SK-N-MC (cell line): ENCODE measurements around the gene TOP1.

Experiments used
- DNase-seq: peaks from one replicate; pipeline ENCODE4 v3.0.0-alpha.2; 2011; ENCODE audit warnings: low read depth, low spot score
- H3K27ac ChIP-seq: fragments of 200-600 bp; sonication (generic); 2 replicates; pipeline ENCODE4 v1.5.1; 2016; ENCODE audit warnings: mixed run types
- H3K36me3 ChIP-seq: fragments of 200-600 bp; sonication (generic); 2 replicates; pipeline ENCODE4 v1.6.1; 2017; ENCODE audit warnings: antibody characterized with exemption, low read length, mixed read lengths; ENCODE audit not compliant: insufficient read depth
- H3K4me3 ChIP-seq: fragments of 200-600 bp; sonication (generic); 2 replicates; pipeline ENCODE4 v1.5.1; 2016
- H3K9ac ChIP-seq: fragments of 200-600 bp; sonication (generic); 2 replicates; pipeline ENCODE4 v1.8.0; 2017; ENCODE audit warnings: mixed run types, mixed read lengths; ENCODE audit not compliant: insufficient read length
- H3K9me3 ChIP-seq: fragments of 200-600 bp; sonication (generic); 2 replicates; pipeline ENCODE4 v1.6.1; 2017; ENCODE audit warnings: low read depth, mild to moderate bottlenecking, antibody characterized with exemption, low read length, moderate library complexity, mixed read lengths
- EZH2 ChIP-seq: fragments of 200-600 bp; sonication (generic); IDR thresholded peaks from one replicate; pipeline ENCODE4 v1.6.1; 2017; ENCODE audit warnings: antibody characterized with exemption
- FOXP2 ChIP-seq: optimal IDR thresholded peaks from 2 replicates; pipeline ENCODE3; 2011; ENCODE audit warnings: mild to moderate bottlenecking, moderate library complexity; ENCODE audit not compliant: insufficient read depth; ENCODE audit errors: extremely low read length, control extremely low read depth
- POLR2AphosphoS5 ChIP-seq: IDR thresholded peaks from 2 replicates; pipeline ENCODE4 v1.6.1; 2012; ENCODE audit warnings: mild to moderate bottlenecking, low read depth, low read length, borderline replicate concordance

TOP1 gene

GRCh38 chr20:41027872-41028358 is 707 bp upstream of the TOP1 start:
- no peak for DNase-seq
- H3K27ac ChIP-seq, result peak overlapping the region; percentile 44; the same call in 1 of the 2 replicates
- H3K4me3 ChIP-seq, result peak overlapping the region; percentile 78
- H3K9me3 ChIP-seq, result no peaks in the 10 kb centered on the region
- TF ChIP-seq EZH2, result no peak
- no peak for TF ChIP-seq POLR2AphosphoS5
- TF ChIP-seq FOXP2, result no peak
- H3K36me3 ChIP-seq, result peaks cover 28% of the 10 kb centered on the region
- peak overlapping the region; percentile 84 for H3K9ac ChIP-seq

- peak overlapping the region; percentile 82 for H3K4me3 ChIP-seq
- no peak for TF ChIP-seq EZH2
- TF ChIP-seq FOXP2, result no peak
- TF ChIP-seq POLR2AphosphoS5, result no peak
- DNase-seq, result no peak
- peaks cover 28% of the 10 kb centered on the region for H3K36me3 ChIP-seq
- H3K9ac ChIP-seq, result peak overlapping the region; percentile 97
- peak overlapping the region; percentile 65 for H3K27ac ChIP-seq
- no peaks in the 10 kb centered on the region for H3K9me3 ChIP-seq
These were observed 704 bp downstream of the TOP1 start for GRCh38 chr20:41029150-41029901.

GRCh38 chr20:41030061-41030460 is 1.4 kb downstream of the TOP1 start:
- H3K4me3 ChIP-seq, result peak overlapping the region; percentile 82
- peaks cover 36% of the 10 kb centered on the region for H3K36me3 ChIP-seq
- no peak for DNase-seq
- TF ChIP-seq FOXP2 (no peak), POLR2AphosphoS5 (no peak), EZH2 (no peak)
- no peaks in the 10 kb centered on the region for H3K9me3 ChIP-seq
- H3K9ac ChIP-seq, result peak overlapping the region; percentile 97
- H3K27ac ChIP-seq, result peak overlapping the region; percentile 65; the same call in 1 of the 2 replicates

- no peak for DNase-seq
- Histone ChIP-seq H3K27ac (no peak overlapping the region), H3K9ac (peak overlapping the region; percentile 97), H3K4me3 (peak overlapping the region; percentile 82), H3K36me3 (peaks cover 42% of the 10 kb centered on the region), H3K9me3 (no peaks in the 10 kb centered on the region)
- no peak for TF ChIP-seq EZH2
- no peak for TF ChIP-seq FOXP2
- no peak for TF ChIP-seq POLR2AphosphoS5
These were observed 2.1 kb downstream of the TOP1 start for GRCh38 chr20:41030531-41031242.

GRCh38 chr20:41031243-41031619 is 2.6 kb downstream of the TOP1 start:
- Histone ChIP-seq H3K27ac (no peak overlapping the region), H3K9ac (peak overlapping the region; percentile 51), H3K36me3 (peaks cover 47% of the 10 kb centered on the region), H3K9me3 (no peaks in the 10 kb centered on the region), H3K4me3 (peak overlapping the region; percentile 82)
- no peak for TF ChIP-seq EZH2
- no peak for TF ChIP-seq POLR2AphosphoS5
- no peak for DNase-seq

GRCh38 chr20:41032271-41032670 is 3.6 kb downstream of the TOP1 start:
- H3K9me3 ChIP-seq, result no peaks in the 10 kb centered on the region
- H3K9ac ChIP-seq, result no peak overlapping the region
- H3K4me3 ChIP-seq, result peak overlapping the region; percentile 82; the same call in 1 of the 2 replicates
- TF ChIP-seq FOXP2 (no peak), EZH2 (no peak), POLR2AphosphoS5 (no peak)
- no peak for DNase-seq
- H3K36me3 ChIP-seq, result peaks cover 52% of the 10 kb centered on the region
- no peak overlapping the region for H3K27ac ChIP-seq

- no peak for DNase-seq
- Histone ChIP-seq H3K27ac (no peak overlapping the region), H3K4me3 (no peak overlapping the region), H3K9ac (no peak overlapping the region), H3K36me3 (peaks cover 62% of the 10 kb centered on the region), H3K9me3 (no peaks in the 10 kb centered on the region)
- TF ChIP-seq FOXP2 (no peak), POLR2AphosphoS5 (no peak), EZH2 (no peak)
These were observed 5.6 kb downstream of the TOP1 start for GRCh38 chr20:41034239-41034638.

GRCh38 chr20:41035207-41035606 is 6.6 kb downstream of the TOP1 start:
- Histone ChIP-seq H3K4me3 (no peak overlapping the region), H3K9ac (no peak overlapping the region), H3K9me3 (no peaks in the 10 kb centered on the region), H3K27ac (no peak overlapping the region), H3K36me3 (peaks cover 58% of the 10 kb centered on the region)
- TF ChIP-seq POLR2AphosphoS5 (no peak), EZH2 (no peak), FOXP2 (no peak)
- no peak for DNase-seq

GRCh38 chr20:41037179-41037578 is 8.6 kb downstream of the TOP1 start:
- no peak overlapping the region for H3K9ac ChIP-seq
- H3K36me3 ChIP-seq, result peaks cover 45% of the 10 kb centered on the region

More at GRCh38 chr20:41037179-41037578, 8.6 kb downstream of the TOP1 start:
- TF ChIP-seq POLR2AphosphoS5, result no peak
- TF ChIP-seq EZH2, result no peak
- TF ChIP-seq FOXP2, result no peak
- Histone ChIP-seq H3K27ac (no peak overlapping the region), H3K9me3 (no peaks in the 10 kb centered on the region), H3K4me3 (no peak overlapping the region)
- no peak for DNase-seq
